Panc1 (cell line): ENCODE results near the gene TMOD1. TPM values are rescaled to one million over a fixed set of nuclear protein-coding genes. Genes with fewer than 3 reads are reported as not detected.
A peak's percentile ranks its signal among the peaks of the same experiment; 100 is the strongest.

Source experiments
- ATAC-seq: fragments of 200-7000 bp; cut with Tn5 transposase; 2 replicates; pipeline ENCODE4 v1.9.1; 2020; ENCODE audit warnings: mild to moderate bottlenecking, moderate library complexity
- BruUV-seq: library from RNA; stranded (reverse); fragments of 400-500 nt; replicated peaks from 2 replicates; lab custom pipeline; 2021; lab: Mats Ljungman, UMichigan
- CTCF ChIA-PET: fragments of 300-600 bp; sonication (Branson Sonifier 250); formaldehyde crosslinking; loops from one replicate; lab custom pipeline; 2022; ENCODE audit warnings: antibody characterized with exemption; lab: Charles Lee
- POLR2A ChIA-PET: fragments of 300-600 bp; sonication (Branson Sonifier 250); formaldehyde crosslinking; loops from one replicate; lab custom pipeline; 2022; ENCODE audit warnings: antibody characterized with exemption; lab: Charles Lee
- DNase-seq: peaks from one replicate; pipeline ENCODE4 v3.0.0-alpha.2; 2010; ENCODE audit warnings: low read depth, low spot score
- H3K27ac ChIP-seq: 2 replicates; pipeline ENCODE4 v1.5.1; 2011; ENCODE audit warnings: mild to moderate bottlenecking, low read length, inconsistent platforms
- H3K27me3 ChIP-seq: fragments of 200-500 bp; sonication (Bioruptor generic); 2 replicates; pipeline ENCODE4 v1.6.0; 2014; ENCODE audit warnings: low read length, inconsistent platforms; ENCODE audit not compliant: control insufficient read depth, insufficient read depth
- H3K36me3 ChIP-seq: fragments of 200-500 bp; sonication (Bioruptor generic); 2 replicates; pipeline ENCODE4 v1.5.1; 2014; ENCODE audit warnings: inconsistent platforms, mild to moderate bottlenecking, low read length, moderate library complexity; ENCODE audit not compliant: control insufficient read depth, insufficient read depth
- H3K4me1 ChIP-seq: 2 replicates; pipeline ENCODE4 v1.5.1; 2011; ENCODE audit warnings: inconsistent platforms, mild to moderate bottlenecking, low read length, moderate library complexity; ENCODE audit not compliant: control insufficient read depth, insufficient read depth
- H3K4me3 ChIP-seq, 2 experiments: 2 replicates each; pipeline ENCODE4 v1.5.1; 2011 to 2012; ENCODE audit warnings: low read depth in 2 of 2, low read length in 2 of 2, mild to moderate bottlenecking in 2 of 2, inconsistent platforms in 1 of 2, moderate library complexity in 1 of 2
- H3K9me3 ChIP-seq: fragments of 200-500 bp; sonication (Bioruptor generic); 2 replicates; pipeline ENCODE4 v1.5.1; 2014; ENCODE audit warnings: low read depth, mild to moderate bottlenecking, inconsistent platforms, low read length, moderate library complexity; ENCODE audit not compliant: control insufficient read depth, insufficient read depth
- CTCF ChIP-seq: fragments of 450-650 bp; IDR thresholded peaks from 2 replicates; pipeline ENCODE4 v1.5.1; 2017; ENCODE audit warnings: mild to moderate bottlenecking
- POLR2AphosphoS5 ChIP-seq: IDR thresholded peaks from 2 replicates; pipeline ENCODE4 v1.6.1; 2012; ENCODE audit warnings: mild to moderate bottlenecking, low read depth, low read length, moderate library complexity
- REST ChIP-seq, 2 experiments: IDR thresholded peaks; 2 replicates each; pipeline ENCODE4 v1.6.1; 2011 to 2012; ENCODE audit warnings: low read depth in 2 of 2, control low read depth in 1 of 2, low read length in 1 of 2, mild to moderate bottlenecking in 1 of 2, moderate library complexity in 1 of 2; ENCODE audit not compliant: insufficient read depth in 1 of 2
- SIN3A ChIP-seq: IDR thresholded peaks from 2 replicates; pipeline ENCODE4 v1.6.1; 2012; ENCODE audit warnings: low read depth, mild to moderate bottlenecking, low read length, moderate library complexity, borderline replicate concordance; ENCODE audit not compliant: insufficient read depth
- TCF7L2 ChIP-seq: IDR thresholded peaks from 2 replicates; pipeline ENCODE4 v1.6.1; 2011; ENCODE audit warnings: mild to moderate bottlenecking, low read depth, low read length, inconsistent platforms
- in situ Hi-C: cut with HindIII; loops from 2 replicates; pipeline ENCODE4 v1.10.0; 2016; ENCODE audit warnings: low sequenced_read_pairs, low pct_unique_long_range_greater_than_20kb
- intact Hi-C: fragments of 100-400 bp; cut with micrococcal nuclease; formaldehyde crosslinking; loops from one replicate; pipeline ENCODE4 v1.10.0; 2022; ENCODE audit not compliant: unreplicated experiment
- total RNA-seq: library from RNA; stranded (reverse); gene quantifications from one replicate; pipeline ENCODE4 v1.2.1, GENCODE V29; 2021; ENCODE audit not compliant: unreplicated experiment

TMOD1 gene
- total RNA-seq, 1 experiment from 2014 or later: 1.4 TPM

GRCh38 chr9:97510797-97511654, 9.6 kb downstream of the TMOD1 start:
- Histone ChIP-seq H3K27ac (no peak overlapping the region), H3K4me1 (peaks cover 9% of the 10 kb centered on the region; the same call in 1 of the 2 replicates), H3K36me3 (no peaks in the 10 kb centered on the region), H3K4me3 (no peak overlapping the region), H3K9me3 (no peaks in the 10 kb centered on the region), H3K27me3 (no peaks in the 10 kb centered on the region)
- intact Hi-C loops: no loop called here
- POLR2A ChIA-PET: no interaction called here
- DNase-seq (no peak), ATAC-seq (peak; percentile 71)
- CTCF ChIA-PET: interaction anchor here (1.1 kb wide), 1 partner anchor 105 kb away, joined by 3 read pairs; no protein-coding TSS in a partner anchor
- in situ Hi-C loops: no loop called here
- TF ChIP-seq CTCF: no peak
- no peak for TF ChIP-seq POLR2AphosphoS5
- TF ChIP-seq SIN3A: no peak
- TF ChIP-seq TCF7L2: no peak
- TF ChIP-seq REST (IDR thresholded peaks at IDR 0.05; ENCODE audit: insufficient read depth in 1 of 2, low read depth in 2 of 2, low read length in 1 of 2): no peak
- no TSS peak for BruUV-seq

- in situ Hi-C loops: no loop called here
- TF ChIP-seq SIN3A (no peak), POLR2AphosphoS5 (no peak), REST (IDR thresholded peaks at IDR 0.05; ENCODE audit: insufficient read depth in 1 of 2, low read depth in 2 of 2, low read length in 1 of 2) (no peak), TCF7L2 (no peak), CTCF (no peak)
- no peak overlapping the region for H3K27ac ChIP-seq
- CTCF ChIA-PET: no interaction called here
- intact Hi-C loops: no loop called here
- H3K4me3 ChIP-seq: no peak overlapping the region
- peak; percentile 76 for ATAC-seq
- H3K9me3 ChIP-seq: no peaks in the 10 kb centered on the region
- BruUV-seq: no TSS peak
- H3K4me1 ChIP-seq: peaks cover 9% of the 10 kb centered on the region; the same call in 1 of the 2 replicates
- no peaks in the 10 kb centered on the region for H3K27me3 ChIP-seq
- DNase-seq: no peak
- POLR2A ChIA-PET: no interaction called here
- no peaks in the 10 kb centered on the region for H3K36me3 ChIP-seq
Observed at GRCh38 chr9:97511655-97512427, 10.4 kb downstream of the TMOD1 start.
